ENCODE measurements around the gene PSMD11.

DNA sequence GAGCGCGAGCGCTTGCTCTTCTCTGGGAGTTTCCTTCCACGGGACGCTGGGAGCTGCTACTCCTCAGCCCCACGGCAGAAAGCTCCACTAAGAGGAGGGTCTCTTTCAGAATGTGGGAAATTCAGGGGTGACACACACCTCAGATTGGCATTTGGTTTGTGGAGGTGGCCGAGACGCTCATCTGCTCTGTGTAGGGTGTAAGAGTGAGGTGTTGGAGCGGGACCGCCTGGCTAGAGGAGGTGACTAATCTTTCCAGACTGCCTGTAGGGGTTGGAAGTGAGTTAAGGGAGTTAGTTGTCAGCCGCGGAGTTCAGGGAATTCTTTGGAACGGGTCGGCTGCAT lies 735 bp downstream of the PSMD11 start:
- TF ChIP-seq EP300 (IDR thresholded peaks at IDR 0.05): no peak
- TF ChIP-seq, protein P1, sequence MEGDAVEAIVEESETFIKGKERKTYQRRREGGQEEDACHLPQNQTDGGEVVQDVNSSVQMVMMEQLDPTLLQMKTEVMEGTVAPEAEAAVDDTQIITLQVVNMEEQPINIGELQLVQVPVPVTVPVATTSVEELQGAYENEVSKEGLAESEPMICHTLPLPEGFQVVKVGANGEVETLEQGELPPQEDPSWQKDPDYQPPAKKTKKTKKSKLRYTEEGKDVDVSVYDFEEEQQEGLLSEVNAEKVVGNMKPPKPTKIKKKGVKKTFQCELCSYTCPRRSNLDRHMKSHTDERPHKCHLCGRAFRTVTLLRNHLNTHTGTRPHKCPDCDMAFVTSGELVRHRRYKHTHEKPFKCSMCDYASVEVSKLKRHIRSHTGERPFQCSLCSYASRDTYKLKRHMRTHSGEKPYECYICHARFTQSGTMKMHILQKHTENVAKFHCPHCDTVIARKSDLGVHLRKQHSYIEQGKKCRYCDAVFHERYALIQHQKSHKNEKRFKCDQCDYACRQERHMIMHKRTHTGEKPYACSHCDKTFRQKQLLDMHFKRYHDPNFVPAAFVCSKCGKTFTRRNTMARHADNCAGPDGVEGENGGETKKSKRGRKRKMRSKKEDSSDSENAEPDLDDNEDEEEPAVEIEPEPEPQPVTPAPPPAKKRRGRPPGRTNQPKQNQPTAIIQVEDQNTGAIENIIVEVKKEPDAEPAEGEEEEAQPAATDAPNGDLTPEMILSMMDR (IDR thresholded peaks at IDR 0.05): no peak

Measured in gastroesophageal sphincter (tissue), 3 donors.